UCSD-AML1 (cell line): ENCODE data around the gene TM9SF3.
"Not testable (repeated sequence)": the region's sequence is repeated elsewhere in the genome, so short reads cannot be mapped to it uniquely, and the experiment has no call there.

Source experiments
- DNase-seq: peaks from one replicate; lab custom pipeline; 2025; ENCODE audit not compliant: unreplicated experiment; lab: John Stamatoyannopoulos, UW

The TM9SF3 gene

DNA sequence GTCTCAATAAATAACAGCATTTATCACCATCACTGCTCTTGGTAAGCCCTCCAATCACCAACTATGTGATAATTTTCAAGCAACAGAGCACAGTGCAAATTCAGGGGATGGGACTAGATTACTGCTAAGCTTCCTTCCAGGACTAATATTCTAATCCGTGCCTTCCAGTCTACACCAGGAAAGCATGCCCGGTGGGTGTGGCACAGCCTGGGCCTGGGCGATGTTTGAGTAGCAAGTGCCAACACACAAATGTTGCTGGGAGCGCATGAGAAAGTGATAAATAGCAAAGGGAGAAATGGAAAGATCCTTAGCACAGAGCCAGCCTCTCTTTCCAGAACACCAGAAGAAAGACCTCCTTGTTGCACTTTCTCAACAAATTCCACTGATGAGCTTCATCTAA, 13.5 kb upstream of the TM9SF3 start:
- no peak for DNase-seq

DNA sequence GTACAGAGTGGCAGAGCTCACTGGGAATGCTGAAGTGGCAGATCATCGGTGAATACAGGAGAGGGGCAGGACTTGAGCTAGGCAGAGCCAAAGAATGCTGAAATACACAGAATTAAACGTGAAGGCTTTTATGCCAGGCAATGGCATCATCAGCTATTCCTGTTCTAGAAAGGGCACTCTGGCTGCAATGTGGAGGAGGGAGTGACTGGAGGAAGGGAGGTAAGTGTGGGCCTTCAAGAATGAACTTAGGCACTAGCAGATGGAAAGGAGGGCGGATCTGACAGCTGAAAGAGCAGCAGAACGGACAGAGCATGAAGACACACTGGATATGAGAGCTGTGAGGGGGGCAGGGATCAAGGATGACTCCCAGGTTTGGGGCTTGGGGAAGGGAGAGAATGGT, 12.0 kb upstream of the TM9SF3 start:
- no peak for DNase-seq

DNA sequence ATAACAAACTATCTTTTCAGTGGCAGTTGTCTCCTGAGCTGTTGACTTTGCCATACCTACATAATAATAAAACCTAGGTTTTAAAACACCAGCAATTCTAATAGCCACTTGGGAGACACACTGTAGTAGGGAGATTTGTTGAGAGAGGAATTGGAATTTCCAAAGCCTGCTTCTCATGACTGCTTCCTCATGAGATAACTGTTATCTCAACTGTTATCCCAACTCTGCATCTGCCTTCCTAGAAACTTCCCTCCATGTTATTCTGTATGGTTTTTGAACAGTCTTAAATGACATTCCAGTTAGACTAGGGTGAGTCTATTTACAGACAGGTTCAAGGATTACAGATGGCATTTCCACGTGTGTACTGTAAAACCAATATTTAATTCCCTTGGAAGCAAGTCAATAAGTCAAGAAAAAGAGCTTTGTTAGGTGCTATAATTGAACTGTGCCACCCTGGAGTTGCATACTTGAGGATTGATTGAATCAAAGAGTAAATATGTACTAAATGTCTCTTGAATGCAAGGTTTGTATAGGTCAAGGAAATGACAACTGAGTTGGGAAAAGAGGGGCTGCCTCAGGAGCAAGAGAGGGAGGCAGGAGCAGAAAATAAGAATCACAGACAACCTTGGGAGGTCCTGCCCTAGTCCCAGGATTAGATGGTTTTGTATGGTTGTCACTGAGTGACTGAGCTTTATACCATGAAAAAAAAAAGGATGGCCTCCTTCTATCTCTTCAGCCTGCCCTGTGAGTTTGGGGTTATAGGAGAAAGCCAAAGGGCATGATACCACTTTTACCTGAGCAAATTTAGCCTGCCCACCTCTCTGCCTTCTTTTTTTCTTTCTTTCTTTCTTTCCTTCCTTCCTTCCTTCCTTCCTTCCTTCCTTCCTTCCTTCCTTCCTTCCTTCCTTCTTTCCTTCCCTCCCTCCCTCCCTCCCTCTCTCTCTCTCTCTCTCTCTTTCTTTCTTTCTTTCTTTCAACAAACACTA, 9.9 kb upstream of the TM9SF3 start:
- no peak for DNase-seq

DNA sequence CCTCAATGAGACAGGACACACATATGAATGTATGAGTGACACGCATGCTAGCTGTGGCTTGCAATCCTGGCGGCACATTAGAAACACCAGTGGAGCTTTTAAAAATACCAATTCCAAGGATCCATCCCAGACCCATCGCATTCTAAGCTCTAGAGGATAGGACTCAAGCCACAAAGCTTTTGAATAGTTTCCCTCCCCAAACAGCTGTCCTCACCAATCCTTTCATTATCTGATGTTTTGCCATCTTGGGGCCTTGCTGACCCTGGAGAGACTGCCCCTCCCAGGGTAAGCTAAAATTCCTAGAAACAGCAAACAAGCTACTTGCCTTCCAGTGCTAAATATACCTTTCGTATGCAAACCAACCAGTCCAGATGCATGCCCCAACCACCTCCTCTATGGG, 8.9 kb upstream of the TM9SF3 start:
- DNase-seq = no peak

DNA sequence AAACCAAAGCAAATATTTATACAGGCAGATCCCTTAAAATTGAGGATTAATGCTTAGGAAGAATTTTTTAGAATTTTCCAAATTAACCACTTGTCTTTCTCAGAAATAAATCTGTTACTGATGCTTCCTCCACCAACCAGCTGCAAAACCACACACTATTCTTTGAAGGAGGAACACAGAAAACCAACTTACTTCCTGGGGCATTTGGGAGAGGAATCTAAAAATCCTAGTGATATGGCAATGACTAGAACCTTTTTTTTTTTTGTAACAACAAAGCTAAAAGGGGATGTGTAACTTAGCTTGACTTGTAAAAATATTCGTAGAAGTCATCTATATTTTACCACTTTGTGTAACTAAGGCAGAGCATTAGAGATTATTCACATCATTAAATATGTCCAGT, 5.1 kb upstream of the TM9SF3 start:
- no peak for DNase-seq

DNA sequence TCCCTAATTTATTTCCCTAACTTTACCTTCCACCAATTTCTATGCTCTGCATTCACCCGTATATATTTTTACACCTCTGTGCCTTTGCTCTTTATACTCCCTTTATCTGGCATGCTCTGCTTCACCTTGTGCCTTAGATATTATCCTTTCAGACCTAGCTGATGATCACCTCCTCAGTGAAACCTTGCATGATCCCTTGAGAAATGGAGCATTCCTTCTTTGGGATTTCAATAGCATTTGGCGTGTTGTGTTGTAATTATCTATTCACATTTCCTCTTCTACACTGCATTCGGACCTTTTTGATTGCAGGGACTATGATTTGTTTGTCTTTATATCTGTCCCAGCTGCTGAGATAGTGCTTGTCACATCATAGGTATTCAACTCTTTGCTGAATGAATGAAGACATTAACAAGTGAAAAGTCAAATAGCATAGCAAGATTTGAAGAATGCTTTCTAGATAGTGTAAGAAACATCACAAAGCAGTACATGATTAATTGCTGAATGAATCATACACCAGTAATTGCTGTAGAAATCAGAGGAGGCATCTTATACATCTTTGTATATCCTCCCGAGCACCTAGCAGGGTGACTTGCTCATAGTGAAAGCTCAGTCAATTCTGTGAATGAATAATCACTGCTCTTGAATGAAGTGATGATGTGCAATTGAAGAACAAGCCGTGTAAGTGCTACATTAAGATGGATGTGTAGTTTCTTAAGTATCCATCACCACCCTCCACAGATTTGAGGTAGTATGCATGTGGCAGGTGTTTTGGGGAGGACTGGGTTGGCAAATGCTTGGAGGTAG, 2.0 kb upstream of the TM9SF3 start:
- no peak for DNase-seq

DNA sequence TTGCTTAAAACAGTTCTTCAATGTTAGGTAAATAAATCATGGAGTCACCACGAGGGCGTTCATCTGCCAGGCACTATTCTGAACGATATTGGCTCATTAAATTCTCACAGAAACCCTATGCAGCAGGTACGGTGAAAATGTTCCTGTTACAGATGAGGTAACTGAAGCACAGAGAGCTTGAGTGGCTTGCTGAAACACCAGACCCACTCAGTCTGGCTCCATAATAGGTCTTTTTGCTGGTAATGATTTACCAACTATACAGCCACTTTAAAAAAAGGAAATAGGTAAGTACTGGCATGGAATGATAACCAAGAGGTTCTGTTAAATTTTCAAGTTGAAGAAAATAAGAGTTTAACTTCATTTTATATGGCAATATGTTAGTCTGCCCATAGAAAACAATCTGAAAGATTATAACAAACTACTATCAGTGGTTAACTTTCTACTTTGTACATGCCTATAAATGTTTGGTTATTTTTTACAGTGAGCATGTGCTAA, 1.3 kb upstream of the TM9SF3 start:
- no peak for DNase-seq

DNA sequence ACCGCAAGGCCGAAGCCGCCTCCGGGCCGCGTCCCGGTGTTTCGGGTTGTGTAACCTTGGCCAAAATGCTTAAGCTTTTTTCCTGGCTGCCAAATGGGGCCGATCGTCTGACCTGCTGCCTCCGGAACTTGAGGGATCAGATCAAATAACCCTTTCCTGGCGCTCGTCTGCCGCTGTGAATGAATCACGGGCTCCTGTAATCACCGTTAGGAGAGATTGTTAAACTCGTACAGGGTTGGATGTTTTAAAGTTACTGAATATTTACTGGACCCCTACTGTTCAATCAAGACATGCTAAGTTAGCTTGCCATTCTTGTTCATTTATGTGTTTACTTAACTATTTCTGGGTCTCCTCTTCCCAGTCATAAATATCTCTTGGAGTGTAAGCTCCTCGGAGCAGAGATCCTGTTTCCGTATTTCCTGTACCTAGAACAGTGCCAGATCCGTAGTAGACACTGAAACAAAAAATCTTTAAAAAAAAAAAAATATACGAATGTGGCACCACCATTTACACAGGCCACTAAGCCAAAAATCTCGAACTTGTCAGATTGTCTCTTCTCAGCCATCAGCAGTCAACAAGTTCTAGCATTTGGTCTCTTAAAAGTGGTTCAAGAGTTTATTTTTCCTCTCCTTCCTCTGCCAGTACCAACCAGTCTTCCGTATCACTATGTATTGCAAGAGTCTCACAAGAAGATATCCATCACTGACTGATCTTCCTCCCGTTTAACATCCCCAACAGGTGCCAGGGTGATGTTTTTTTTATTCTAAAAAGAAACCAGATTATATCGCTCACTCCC, 650 bp upstream of the TM9SF3 start:
- no peak for DNase-seq

DNA sequence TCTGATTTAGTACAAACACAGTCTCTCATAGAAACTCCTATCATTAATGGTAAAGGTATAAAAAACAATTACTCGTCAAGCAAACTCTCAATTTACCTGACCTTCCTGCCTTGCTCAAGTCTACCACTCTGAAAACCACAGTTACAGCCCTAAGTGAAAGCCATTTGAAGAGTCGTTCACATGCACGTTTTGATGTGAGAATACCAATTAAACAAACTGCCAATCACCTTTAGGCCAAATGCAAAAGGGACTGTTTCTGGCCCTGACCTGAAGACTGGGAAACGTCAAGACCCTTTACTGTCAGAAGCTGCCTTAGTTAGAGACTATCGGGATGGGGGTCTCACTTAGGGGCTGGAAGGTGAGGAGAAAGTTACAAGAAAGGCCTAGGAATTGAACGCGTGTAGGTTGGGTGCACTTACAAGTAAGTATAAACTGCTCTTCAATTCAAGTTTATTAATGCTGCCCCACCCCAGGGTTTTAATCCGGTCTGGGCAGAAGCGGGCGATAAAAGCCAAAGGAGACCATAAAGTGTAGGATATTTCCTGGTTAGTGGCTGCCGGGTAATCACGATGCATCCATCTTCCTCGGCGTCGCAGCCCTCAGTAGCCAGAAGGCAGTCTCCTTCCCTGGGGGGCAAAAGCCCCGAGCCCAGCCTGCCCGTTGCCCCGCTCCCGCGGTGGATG, 935 bp downstream of the TM9SF3 start:
- no peak for DNase-seq

DNA sequence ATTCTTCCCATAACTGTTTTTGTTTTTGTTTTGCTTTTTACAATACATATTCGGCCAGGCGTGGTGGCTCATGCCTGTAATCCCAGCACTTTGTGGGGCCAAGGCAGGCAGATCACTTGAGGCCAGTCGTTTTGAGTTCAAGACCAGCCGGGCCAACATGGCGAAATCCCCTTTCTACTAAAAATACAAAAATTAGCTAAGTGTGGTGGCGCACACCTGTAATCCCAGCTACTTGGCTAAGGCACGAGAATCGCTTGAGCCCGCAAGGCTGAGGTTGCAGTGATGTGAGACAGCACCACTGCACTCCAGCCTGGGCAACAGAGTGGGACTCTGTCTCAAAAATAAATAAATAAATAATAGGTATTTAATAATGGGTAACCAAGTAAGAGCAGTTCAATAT, 2.3 kb downstream of the TM9SF3 start:
- DNase-seq = no peak

DNA sequence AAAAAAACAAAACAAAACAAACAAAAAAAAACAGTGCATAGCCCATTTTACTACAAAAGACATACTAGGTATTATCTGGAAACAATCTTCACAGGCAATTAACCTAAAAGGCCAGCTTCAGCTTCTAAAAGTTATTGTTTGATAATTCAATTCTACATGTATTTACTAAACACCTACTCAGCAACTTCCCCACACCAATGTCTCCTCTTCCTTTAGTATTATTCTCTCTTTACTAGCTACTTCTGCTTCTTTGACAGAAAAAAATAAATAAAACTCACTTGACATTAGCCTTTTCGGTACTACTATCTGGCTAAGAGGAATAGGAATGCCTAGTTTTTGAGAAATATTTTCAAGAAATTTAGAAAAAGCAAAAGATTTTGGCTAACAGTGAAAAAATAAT, 2.8 kb downstream of the TM9SF3 start:
- no peak for DNase-seq

DNA sequence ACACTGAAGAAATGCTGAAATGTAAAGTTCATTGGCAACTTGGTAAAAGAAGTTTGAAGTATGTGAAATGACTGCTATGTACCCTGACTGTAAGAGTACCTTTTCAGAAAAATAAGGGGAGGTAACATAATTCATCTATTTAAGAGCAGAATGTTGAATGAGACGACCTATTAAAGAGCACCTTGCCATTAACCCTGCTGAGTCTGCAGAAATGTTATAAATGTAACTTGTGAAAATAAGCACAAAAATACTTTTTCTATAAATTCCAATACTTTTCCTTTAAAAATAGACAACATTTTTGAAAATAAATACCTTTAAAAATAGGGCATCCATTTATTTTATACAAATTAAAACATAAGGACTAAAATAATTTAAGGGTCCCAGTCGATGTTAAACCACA, 7.7 kb downstream of the TM9SF3 start:
- DNase-seq = no peak

DNA sequence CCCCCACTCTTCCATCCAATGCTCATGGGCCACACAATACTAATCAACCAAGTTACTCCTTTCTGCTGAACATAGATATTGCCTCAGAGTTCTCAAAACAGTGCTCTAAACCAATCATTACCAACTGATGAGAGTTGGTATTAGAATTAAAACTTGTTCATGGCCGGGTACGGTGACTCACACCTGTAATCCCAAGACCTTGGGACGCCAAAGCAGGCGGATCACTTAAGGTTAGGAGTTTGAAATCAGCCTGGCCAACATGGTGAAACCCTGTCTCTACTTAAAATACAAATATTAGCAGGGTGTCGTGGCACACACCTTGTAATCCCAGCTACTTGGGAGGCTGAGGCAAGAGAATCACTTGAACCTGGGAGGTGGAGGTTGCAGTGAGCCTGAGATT, 8.2 kb downstream of the TM9SF3 start:
- no peak for DNase-seq

DNA sequence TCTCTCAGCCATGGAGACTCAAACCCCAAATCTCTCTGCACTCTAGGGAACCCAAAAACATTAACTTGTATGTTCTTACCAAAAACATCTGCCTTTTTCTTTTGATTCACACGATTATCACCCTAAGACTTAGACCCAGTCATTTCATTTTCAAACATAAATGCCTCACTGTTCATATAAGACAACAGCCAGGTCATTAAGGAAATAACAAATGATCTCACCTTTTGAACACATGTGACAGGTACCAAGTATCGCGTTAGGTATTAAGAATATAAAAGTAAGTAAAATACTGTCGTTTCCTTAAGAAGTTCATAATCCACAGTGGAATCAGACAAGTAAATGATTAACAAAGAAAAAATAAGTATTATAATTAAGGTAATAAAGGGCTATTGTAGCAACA, 8.8 kb downstream of the TM9SF3 start:
- DNase-seq = no peak

DNA sequence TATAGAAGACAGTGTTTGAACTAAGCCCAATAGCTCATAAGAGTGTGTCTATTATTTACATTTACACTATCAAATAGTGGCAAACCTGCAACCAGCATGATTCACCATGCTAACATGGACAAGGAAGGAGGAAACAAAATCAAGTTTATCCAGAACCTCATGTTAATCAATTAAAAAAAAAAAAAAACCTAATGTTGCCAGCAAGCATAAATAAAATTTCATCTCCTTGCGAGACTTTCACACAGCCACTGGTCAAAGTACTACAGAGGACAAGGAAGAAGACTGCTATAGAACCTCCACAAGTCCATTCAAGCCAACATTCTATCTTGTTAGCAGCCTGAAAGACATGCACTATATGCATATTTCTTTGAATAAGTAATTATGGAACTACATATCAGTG, 9.7 kb downstream of the TM9SF3 start:
- DNase-seq = no peak

DNA sequence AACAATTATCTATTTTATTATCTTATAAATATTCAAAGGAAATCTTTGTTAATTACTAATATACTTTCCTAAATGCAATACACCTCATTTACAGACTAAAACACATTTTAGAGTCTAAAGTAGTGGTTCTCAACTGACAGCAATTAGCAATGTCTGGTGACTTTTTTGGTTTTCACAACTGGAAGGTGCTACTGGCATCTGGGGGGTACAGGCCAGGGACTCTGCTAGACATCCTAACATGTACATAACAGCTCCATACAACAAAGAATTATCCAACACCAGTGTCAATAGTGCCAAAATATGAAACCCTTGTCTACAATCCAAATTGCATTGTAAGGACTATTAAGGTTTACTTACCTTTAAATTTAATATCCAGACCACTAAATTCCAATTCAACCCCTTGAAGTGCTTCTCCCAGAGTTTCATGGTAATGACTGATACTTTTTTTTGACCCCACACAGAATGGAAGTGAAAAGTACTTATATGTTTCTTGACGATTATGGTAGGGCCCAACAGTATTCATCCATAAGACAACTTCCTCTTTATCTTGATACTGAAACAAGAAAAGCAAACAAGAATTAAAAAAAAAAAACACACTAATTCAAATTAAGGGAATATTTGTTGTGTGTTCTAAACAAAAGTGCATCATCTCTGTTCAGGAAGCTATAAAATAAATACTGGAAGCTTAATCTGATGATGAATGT, 10.4 kb downstream of the TM9SF3 start:
- DNase-seq = no peak

DNA sequence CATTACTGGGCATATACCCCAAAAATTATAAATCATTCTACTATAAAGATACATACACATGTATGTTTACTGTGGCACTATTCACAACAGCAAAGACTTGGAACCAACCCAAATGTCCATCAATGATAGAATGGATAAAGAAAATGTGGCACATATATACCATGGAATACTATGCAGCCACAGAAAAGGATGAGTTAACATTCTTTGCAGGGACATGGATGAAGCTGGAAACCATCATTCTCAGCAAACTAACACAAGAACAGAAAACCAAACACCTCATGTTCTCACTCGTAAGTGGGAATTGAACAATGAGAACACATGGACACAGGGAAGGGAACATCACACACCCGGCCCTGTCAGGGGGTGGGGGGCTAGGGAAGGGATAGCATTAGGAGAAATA, 12.2 kb downstream of the TM9SF3 start:
- not testable (repeated sequence) for DNase-seq

DNA sequence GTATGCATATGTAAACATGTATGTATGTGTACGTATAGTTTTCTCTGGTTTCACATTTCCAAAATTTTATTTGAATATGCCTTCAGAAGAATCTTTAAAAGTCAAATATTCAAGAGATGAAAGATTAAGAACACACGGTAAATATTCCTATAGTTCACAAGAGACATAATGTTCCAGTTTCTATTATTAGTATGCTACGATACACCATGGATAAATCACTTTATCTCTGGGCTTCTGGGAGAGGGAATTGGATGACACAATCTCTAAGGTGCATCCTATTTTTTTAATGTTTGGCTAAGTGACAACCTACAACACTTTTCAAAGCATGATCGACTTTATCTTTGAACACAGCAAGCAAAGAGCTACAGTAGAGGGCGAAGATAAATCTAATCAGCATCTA, 13.8 kb downstream of the TM9SF3 start:
- no peak for DNase-seq

DNA sequence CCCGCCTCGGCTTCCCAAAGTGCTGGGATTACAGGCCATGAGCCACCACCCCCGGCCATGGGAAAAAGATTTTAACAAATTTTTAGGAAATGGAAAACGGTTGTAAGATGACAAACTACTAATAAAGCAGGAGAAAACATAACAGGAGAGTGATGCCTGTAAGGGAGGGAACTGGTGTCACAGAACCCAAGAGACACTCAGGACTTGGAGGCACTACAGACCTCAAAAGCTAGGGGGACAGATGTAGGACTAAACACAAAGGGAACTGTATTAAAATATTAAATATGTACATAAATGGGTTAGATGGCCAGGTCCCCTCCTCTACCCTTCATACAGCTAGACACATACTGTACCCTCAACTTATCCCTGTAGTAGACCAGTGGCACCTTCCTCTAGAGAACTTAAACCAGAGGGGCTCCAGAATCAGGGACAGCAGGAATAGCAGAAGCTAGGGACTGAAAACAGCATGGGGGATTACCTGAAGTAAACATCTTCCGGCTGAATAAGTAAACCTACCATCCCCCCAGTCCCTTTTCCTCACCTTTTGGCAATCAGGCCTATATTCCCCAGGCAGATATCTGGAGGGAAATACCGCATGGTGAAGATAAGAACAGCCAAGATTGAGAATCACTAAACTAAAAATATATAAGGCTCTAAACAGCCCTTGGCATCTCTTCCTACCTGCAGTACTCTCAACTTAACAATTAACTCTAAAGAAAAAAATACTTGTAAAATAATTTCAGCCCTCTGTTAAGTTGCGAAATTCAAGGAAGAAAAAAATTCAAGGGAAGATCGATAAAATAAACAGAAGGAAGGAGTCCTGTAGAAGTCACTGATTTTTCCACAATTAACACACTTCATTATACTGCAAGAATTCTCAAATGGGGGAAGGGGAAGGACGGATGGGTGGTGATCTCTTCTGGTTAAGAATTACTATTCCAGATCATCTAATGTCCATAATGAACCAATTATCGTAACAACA, 15.5 kb downstream of the TM9SF3 start:
- no peak for DNase-seq
